ENCODE data around the gene PPP1R14C. TPM values are rescaled to one million over a fixed set of nuclear protein-coding genes. Genes with fewer than 3 reads are reported as not detected.
"Not testable (repeated sequence)": the region's sequence is repeated elsewhere in the genome, so short reads cannot be mapped to it uniquely, and the experiment has no call there.

The PPP1R14C gene
- total and polyA plus RNA-seq, 2 experiments from 2014 or later: 1.1 to 1.4 TPM

DNA sequence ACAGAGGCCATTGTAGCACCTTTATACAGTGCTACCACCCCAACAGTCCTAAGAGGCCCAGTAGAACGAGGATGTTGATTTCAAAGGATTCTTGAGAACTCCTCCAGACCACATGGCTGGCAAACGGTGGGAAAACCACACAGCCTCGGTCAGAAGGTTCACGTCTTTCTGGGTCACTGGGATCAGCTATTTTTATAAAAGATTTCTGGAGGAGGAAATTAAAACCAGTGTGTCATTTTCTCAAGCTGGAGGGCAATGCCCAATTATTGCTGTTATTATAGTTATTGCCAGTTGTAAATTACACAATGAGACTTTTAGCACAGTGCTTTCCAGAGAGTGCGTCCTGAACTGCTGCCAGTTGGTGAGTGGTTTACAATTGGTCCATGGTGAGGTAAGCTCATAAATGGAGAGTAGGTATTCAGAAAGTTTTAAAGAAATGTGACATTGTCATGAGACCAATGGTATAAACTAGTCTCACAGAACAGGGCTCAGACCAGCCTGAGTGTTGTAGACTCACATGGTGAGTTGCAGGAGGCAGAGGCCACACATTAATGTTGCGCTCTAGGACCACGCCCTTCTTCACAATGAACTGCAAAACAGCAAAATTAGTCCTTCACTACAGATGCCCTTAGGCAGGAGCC is 8.4 kb upstream of the PPP1R14C start (continued):
- no peak for TF ChIP-seq ETS1 (IDR thresholded peaks at IDR 0.05)
- TF ChIP-seq, protein P1, sequence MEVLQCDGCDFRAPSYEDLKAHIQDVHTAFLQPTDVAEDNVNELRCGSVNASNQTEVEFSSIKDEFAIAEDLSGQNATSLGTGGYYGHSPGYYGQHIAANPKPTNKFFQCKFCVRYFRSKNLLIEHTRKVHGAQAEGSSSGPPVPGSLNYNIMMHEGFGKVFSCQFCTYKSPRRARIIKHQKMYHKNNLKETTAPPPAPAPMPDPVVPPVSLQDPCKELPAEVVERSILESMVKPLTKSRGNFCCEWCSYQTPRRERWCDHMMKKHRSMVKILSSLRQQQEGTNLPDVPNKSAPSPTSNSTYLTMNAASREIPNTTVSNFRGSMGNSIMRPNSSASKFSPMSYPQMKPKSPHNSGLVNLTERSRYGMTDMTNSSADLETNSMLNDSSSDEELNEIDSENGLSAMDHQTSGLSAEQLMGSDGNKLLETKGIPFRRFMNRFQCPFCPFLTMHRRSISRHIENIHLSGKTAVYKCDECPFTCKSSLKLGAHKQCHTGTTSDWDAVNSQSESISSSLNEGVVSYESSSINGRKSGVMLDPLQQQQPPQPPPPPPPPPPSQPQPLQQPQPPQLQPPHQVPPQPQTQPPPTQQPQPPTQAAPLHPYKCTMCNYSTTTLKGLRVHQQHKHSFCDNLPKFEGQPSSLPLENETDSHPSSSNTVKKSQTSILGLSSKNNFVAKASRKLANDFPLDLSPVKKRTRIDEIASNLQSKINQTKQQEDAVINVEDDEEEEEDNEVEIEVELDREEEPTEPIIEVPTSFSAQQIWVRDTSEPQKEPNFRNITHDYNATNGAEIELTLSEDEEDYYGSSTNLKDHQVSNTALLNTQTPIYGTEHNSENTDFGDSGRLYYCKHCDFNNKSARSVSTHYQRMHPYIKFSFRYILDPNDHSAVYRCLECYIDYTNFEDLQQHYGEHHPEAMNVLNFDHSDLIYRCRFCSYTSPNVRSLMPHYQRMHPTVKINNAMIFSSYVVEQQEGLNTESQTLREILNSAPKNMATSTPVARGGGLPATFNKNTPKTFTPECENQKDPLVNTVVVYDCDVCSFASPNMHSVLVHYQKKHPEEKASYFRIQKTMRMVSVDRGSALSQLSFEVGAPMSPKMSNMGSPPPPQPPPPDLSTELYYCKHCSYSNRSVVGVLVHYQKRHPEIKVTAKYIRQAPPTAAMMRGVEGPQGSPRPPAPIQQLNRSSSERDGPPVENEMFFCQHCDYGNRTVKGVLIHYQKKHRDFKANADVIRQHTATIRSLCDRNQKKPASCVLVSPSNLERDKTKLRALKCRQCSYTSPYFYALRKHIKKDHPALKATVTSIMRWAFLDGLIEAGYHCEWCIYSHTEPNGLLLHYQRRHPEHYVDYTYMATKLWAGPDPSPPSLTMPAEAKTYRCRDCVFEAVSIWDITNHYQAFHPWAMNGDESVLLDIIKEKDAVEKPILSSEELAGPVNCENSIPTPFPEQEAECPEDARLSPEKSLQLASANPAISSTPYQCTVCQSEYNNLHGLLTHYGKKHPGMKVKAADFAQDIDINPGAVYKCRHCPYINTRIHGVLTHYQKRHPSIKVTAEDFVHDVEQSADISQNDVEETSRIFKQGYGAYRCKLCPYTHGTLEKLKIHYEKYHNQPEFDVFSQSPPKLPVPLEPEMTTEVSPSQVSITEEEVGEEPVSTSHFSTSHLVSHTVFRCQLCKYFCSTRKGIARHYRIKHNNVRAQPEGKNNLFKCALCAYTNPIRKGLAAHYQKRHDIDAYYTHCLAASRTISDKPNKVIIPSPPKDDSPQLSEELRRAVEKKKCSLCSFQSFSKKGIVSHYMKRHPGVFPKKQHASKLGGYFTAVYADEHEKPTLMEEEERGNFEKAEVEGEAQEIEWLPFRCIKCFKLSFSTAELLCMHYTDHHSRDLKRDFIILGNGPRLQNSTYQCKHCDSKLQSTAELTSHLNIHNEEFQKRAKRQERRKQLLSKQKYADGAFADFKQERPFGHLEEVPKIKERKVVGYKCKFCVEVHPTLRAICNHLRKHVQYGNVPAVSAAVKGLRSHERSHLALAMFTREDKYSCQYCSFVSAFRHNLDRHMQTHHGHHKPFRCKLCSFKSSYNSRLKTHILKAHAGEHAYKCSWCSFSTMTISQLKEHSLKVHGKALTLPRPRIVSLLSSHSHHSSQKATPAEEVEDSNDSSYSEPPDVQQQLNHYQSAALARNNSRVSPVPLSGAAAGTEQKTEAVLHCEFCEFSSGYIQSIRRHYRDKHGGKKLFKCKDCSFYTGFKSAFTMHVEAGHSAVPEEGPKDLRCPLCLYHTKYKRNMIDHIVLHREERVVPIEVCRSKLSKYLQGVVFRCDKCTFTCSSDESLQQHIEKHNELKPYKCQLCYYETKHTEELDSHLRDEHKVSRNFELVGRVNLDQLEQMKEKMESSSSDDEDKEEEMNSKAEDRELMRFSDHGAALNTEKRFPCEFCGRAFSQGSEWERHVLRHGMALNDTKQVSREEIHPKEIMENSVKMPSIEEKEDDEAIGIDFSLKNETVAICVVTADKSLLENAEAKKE (CRISPR knock-in tag; IDR thresholded peaks at IDR 0.05): no peak

DNA sequence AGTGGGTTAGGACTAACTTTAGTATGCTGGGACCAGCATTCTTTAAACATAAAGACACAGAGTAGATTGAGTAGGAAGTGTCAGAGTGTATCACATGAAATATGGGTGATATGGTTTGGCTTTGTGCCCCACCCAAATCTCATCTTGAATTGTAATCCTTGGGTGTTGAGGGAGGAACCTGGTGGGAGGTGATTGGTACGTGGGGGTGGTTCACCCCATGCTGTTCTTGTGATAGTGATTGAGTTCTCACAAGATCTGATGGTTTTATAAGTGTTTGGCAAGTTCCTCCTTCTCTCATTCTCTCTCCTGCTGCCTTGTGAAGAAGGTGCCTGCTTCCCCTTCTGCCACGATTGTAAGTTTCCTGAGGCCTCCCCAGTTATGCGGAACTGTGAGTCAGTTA is 5.1 kb upstream of the PPP1R14C start:
- H2AFZ ChIP-seq; H3K4me2 ChIP-seq; H3K9me3 Mint-ChIP-seq; DNase-seq (ENCODE audit: low spot score); H3K36me3 Mint-ChIP-seq (ENCODE audit: low read depth); H3K27ac ChIP-seq (ENCODE audit: low read depth); H3K9me2 ChIP-seq (ENCODE audit: insufficient read depth); H3K4me3 Mint-ChIP-seq; H3K36me3 ChIP-seq (ENCODE audit: insufficient read depth); H3K4me3 ChIP-seq; H3K4me1 ChIP-seq (ENCODE audit: insufficient read depth); H3K79me2 ChIP-seq (replicated peaks; ENCODE audit: insufficient read depth); ATAC-seq; H4K20me1 ChIP-seq (replicated peaks; ENCODE audit: insufficient read depth); H3F3A ChIP-seq (replicated peaks; ENCODE audit: low read depth); H3K27ac Mint-ChIP-seq: not testable (repeated sequence)
- peaks cover 22% of the 10 kb centered on the region for H3K27me3 Mint-ChIP-seq (ENCODE audit: insufficient read depth, low read depth, poor library complexity)
- peaks cover 16% of the 10 kb centered on the region for H3K4me1 Mint-ChIP-seq
- peaks cover 29% of the 10 kb centered on the region for H3K27me3 ChIP-seq (ENCODE audit: insufficient read depth)
